ENCODE data around the gene ONECUT3. TPM values are rescaled to one million over a fixed set of nuclear protein-coding genes. Genes with fewer than 3 reads are reported as not detected.
"Not testable (repeated sequence)": the region's sequence is repeated elsewhere in the genome, so short reads cannot be mapped to it uniquely, and the experiment has no call there.

The ONECUT3 gene
- total RNA-seq, 1 donor from 2014 or later: 0.94 TPM

GRCh38 chr19:1756705-1757465 is 3.6 kb downstream of the ONECUT3 start:
- H3K27ac Mint-ChIP-seq: no peak overlapping the region
- H3K27me3 Mint-ChIP-seq: peaks cover 80% of the 10 kb centered on the region
- TF ChIP-seq CTCF (conservative IDR thresholded peaks at IDR 0.05): no peak
- peak overlapping the region; percentile 73 for H3K4me3 Mint-ChIP-seq
- no peaks in the 10 kb centered on the region for H3K36me3 Mint-ChIP-seq
- H3K4me1 Mint-ChIP-seq (ENCODE audit: unreplicated experiment): peaks cover 4% of the 10 kb centered on the region
- DNase-seq (ENCODE audit: extremely low spot score, unreplicated experiment): no peak
- H3K9me3 Mint-ChIP-seq: no peaks in the 10 kb centered on the region

GRCh38 chr19:1757468-1758230 is 4.3 kb downstream of the ONECUT3 start:
- Mint-ChIP-seq H3K27me3 (peaks cover 75% of the 10 kb centered on the region), H3K36me3 (no peaks in the 10 kb centered on the region), H3K4me3 (peak overlapping the region; percentile 73), H3K27ac (no peak overlapping the region), H3K9me3 (no peaks in the 10 kb centered on the region), H3K4me1 (ENCODE audit: unreplicated experiment) (peaks cover 4% of the 10 kb centered on the region)
- TF ChIP-seq CTCF (conservative IDR thresholded peaks at IDR 0.05): no peak
- no peak for DNase-seq (ENCODE audit: extremely low spot score, unreplicated experiment)

GRCh38 chr19:1758231-1758577 is 4.9 kb downstream of the ONECUT3 start:
- Mint-ChIP-seq H3K36me3 (no peaks in the 10 kb centered on the region), H3K4me1 (ENCODE audit: unreplicated experiment) (peaks cover 4% of the 10 kb centered on the region), H3K27me3 (peaks cover 75% of the 10 kb centered on the region), H3K4me3 (no peak overlapping the region), H3K27ac (no peak overlapping the region), H3K9me3 (no peaks in the 10 kb centered on the region)
- DNase-seq (ENCODE audit: extremely low spot score, unreplicated experiment): no peak
- no peak for TF ChIP-seq CTCF (conservative IDR thresholded peaks at IDR 0.05)

- no peaks in the 10 kb centered on the region for H3K9me3 Mint-ChIP-seq
- no peaks in the 10 kb centered on the region for H3K36me3 Mint-ChIP-seq
- DNase-seq (ENCODE audit: extremely low spot score, unreplicated experiment): no peak
- H3K27ac Mint-ChIP-seq: no peak overlapping the region
- peaks cover 4% of the 10 kb centered on the region for H3K4me1 Mint-ChIP-seq (ENCODE audit: unreplicated experiment)
- H3K4me3 Mint-ChIP-seq: no peak overlapping the region
- TF ChIP-seq CTCF (conservative IDR thresholded peaks at IDR 0.05): no peak
- H3K27me3 Mint-ChIP-seq: peaks cover 85% of the 10 kb centered on the region
Measured at GRCh38 chr19:1758959-1759903, 5.9 kb downstream of the ONECUT3 start.

GRCh38 chr19:1760020-1760419 is 6.7 kb downstream of the ONECUT3 start:
- Mint-ChIP-seq H3K4me3 (no peak overlapping the region), H3K27ac (no peak overlapping the region), H3K9me3 (no peaks in the 10 kb centered on the region), H3K27me3 (peaks cover 86% of the 10 kb centered on the region), H3K36me3 (no peaks in the 10 kb centered on the region), H3K4me1 (ENCODE audit: unreplicated experiment) (peaks cover 4% of the 10 kb centered on the region)
- no peak for DNase-seq (ENCODE audit: extremely low spot score, unreplicated experiment)
- TF ChIP-seq CTCF (conservative IDR thresholded peaks at IDR 0.05): no peak

- not testable (repeated sequence) for H3K36me3 Mint-ChIP-seq; H3K27ac Mint-ChIP-seq; H3K9me3 Mint-ChIP-seq; DNase-seq (ENCODE audit: extremely low spot score, unreplicated experiment); H3K4me1 Mint-ChIP-seq (ENCODE audit: unreplicated experiment); H3K4me3 Mint-ChIP-seq
- peaks cover 88% of the 10 kb centered on the region for H3K27me3 Mint-ChIP-seq
Measured at GRCh38 chr19:1760786-1761527, 7.7 kb downstream of the ONECUT3 start.
